ENCODE data around the gene QSOX1.
"Not testable (repeated sequence)": the region's sequence is repeated elsewhere in the genome, so short reads cannot be mapped to it uniquely, and the experiment has no call there.

QSOX1 gene

GRCh38 chr1:180194048-180194425 is 39.4 kb downstream of the QSOX1 start:
- DNase-seq, result no peak

- DNase-seq, result no peak
Measured at GRCh38 chr1:180194546-180195207, 40.0 kb downstream of the QSOX1 start.

- no peak for DNase-seq
Measured at GRCh38 chr1:180195401-180195800, 40.7 kb downstream of the QSOX1 start.

- DNase-seq, result no peak
Measured at GRCh38 chr1:180195916-180196315, 41.2 kb downstream of the QSOX1 start.

- no peak for DNase-seq
Measured at GRCh38 chr1:180196436-180197003, 41.9 kb downstream of the QSOX1 start.

GRCh38 chr1:180197231-180197630 is 42.6 kb downstream of the QSOX1 start:
- DNase-seq, result no peak

- DNase-seq, result no peak
Measured at GRCh38 chr1:180198196-180198595, 43.5 kb downstream of the QSOX1 start.

GRCh38 chr1:180198611-180199010 is 43.9 kb downstream of the QSOX1 start:
- no peak for DNase-seq

- no peak for DNase-seq
Measured at GRCh38 chr1:180199018-180199417, 44.3 kb downstream of the QSOX1 start.

- DNase-seq, result no peak
Measured at GRCh38 chr1:180201451-180202200, 47.0 kb downstream of the QSOX1 start.

- not testable (repeated sequence) for DNase-seq
Measured at GRCh38 chr1:180202588-180202987, 47.9 kb downstream of the QSOX1 start.

- DNase-seq, result no peak
Measured at GRCh38 chr1:180204231-180204630, 49.6 kb downstream of the QSOX1 start.

GRCh38 chr1:180206581-180206980 is 51.9 kb downstream of the QSOX1 start:
- no peak for DNase-seq

GRCh38 chr1:180208264-180208663 is 53.6 kb downstream of the QSOX1 start:
- DNase-seq, result no peak

- no peak for DNase-seq
Measured at GRCh38 chr1:180210008-180210620, 55.4 kb downstream of the QSOX1 start.

- DNase-seq, result no peak
Measured at GRCh38 chr1:180211156-180211859, 56.6 kb downstream of the QSOX1 start.

- no peak for DNase-seq
Measured at GRCh38 chr1:180211860-180212229, 57.2 kb downstream of the QSOX1 start.

GRCh38 chr1:180213401-180214170 is 58.9 kb downstream of the QSOX1 start:
- peak; percentile 49 for DNase-seq

GRCh38 chr1:180215856-180216625 is 61.4 kb downstream of the QSOX1 start:
- no peak for DNase-seq

- no peak for DNase-seq
Measured at GRCh38 chr1:180217006-180217405, 62.3 kb downstream of the QSOX1 start.

All from activated naive CD4-positive, alpha-beta T cell treated with Interleukin-2 at 50 U/mL for 16 hours (primary cell).